IPS DF 4.7 (cell line): ENCODE measurements around the gene IMPA2.
"Not testable (repeated sequence)": the region's sequence is repeated elsewhere in the genome, so short reads cannot be mapped to it uniquely, and the experiment has no call there.

Experiments used
- DNase-seq: peaks from one replicate; pipeline ENCODE4 v3.0.0-alpha.2; 2013; ENCODE audit warnings: low spot score; ENCODE audit errors: extremely low read depth

IMPA2 gene

GRCh38 chr18:12048010-12048826 is 66.9 kb downstream of the IMPA2 start:
- DNase-seq, result no peak

- no peak for DNase-seq
Observed at GRCh38 chr18:12048827-12049175, 67.5 kb downstream of the IMPA2 start.

DNA sequence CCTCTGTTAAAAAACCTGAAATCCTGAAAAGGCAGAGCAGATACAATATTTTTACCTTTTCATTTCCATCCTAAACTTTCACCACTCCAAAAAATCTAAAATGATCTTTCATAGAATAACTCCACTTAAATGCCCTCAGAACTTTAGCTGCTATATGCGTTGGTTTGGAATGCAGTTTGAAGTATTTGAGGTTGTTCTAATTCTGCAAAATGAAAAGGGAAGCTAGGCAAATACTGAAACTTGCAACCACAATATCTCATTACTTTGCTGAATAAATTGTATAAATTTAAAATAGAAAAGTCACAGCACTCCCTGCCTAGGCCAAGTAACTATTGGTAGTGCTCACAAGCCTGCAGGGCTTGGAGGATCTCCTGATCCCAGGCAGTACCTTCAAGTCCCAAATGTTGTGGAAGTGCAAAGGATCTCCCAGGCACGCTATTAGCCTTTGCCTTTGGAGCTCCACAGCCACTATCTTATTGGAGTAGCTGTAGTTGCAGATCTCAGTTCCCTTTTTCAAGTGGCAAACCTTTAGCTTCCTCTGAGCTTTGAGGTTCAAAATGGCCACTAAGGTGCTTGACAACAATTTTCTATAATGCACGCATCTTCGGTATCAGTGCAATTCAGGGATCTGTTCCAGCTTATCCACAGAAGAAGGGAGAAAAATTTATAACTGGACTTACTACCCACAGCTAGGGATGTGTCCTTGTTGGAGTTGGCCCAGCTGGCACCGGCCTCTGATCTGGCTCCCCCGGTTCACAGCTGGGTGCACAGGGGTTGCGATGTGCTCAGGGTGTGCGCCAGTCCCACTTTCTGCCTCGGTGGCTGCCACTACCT is 68.9 kb downstream of the IMPA2 start:
- DNase-seq, result no peak

GRCh38 chr18:12052866-12053265 is 71.6 kb downstream of the IMPA2 start:
- no peak for DNase-seq

- no peak for DNase-seq
Observed at GRCh38 chr18:12053289-12053688, 72.0 kb downstream of the IMPA2 start.

DNA sequence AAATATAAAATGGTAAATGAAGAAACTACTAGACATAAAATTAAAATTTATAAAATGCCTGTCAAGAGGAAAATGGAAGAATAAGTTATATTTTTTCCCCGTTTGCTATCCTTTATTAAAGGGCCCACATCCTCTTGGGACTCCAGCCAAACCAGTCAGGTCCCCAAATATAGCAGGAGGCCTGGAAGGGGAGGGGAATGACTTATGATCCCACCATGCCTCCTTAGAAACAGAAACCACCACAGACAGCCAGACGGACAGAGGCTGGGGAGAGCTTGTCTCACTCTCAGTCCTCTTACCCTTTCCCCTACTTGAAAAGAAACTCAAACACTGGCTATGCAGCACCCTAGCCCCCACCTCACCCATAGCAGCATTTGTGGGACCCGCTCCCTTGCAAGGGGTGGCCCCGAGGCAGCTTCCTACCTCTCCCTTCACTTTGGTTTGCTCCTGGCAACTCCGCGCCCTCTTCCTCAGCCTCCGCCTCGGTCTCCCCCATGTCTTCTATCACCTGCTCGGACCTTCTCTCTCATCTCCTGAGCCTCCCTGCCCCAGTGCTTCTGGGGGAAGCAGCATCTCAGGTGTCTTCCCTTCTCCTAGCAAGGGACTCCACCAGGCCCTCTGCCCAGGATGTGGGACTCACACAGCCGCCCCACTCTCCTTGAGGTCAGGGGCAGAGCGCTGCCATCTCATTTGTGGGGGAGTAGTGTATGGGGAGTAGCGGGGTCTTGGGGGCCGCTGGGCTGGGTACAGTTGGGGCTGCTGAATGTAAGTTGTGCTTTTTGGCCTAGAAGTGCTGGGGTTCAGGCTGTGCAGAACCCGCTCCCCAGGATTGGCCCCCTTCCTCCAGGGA is 75.0 kb downstream of the IMPA2 start:
- no peak for DNase-seq

GRCh38 chr18:12056884-12057402 is 75.6 kb downstream of the IMPA2 start:
- DNase-seq, result no peak

DNA sequence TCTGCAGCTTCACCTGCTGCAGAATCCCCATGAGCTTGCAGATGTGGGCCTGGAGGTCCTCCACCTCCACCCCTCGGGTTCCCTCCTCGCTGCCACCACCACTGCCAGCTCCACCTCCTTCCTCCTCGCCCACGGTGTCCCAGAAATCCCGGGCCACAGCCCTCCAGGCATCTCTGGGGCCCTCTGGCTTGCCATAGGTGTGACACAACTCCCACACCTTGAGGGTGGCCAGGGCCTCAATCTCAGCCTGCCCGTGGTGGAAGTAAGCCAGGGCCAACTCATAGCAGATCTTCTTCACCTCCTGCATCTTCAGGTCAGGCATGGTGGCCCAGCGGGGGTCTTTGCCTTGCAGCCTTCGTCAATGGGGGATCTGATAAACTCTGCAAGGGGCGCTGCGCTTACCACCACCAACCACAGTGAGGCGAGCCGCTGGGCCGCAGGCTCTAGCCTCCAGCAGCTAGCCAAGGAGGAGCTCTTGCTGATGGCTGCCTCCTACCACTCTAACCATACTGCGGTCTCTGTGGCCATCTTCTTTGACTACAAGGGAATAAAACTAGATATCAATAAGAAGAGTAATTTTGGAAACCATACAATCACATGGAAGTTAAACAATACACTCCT is 76.2 kb downstream of the IMPA2 start:
- DNase-seq, result no peak

GRCh38 chr18:12059334-12060181 is 78.3 kb downstream of the IMPA2 start:
- DNase-seq, result no peak

- no peak for DNase-seq
Observed at GRCh38 chr18:12060182-12060870, 79.0 kb downstream of the IMPA2 start.

DNA sequence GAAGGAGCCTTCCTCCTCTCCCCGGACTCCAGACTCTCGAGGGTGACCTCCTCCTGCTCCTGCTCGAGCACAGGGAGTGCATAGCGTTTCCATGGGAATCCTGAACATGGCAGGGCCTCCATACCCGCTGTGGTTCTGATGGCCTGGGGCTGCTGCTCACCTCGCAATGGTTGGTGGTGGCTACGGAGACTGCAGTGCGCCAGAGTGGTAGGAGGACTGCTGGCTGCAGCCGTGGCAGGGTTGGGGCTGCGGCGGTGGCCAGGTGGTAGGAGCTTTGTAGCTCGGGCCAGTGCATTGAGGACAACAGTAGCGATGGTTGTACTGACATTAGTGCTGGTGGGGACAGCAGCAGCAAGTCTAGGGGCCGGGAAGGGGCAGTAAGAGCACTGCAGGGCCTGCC is 80.4 kb downstream of the IMPA2 start:
- DNase-seq, result no peak

- no peak for DNase-seq
Observed at GRCh38 chr18:12062974-12063373, 81.7 kb downstream of the IMPA2 start.

DNA sequence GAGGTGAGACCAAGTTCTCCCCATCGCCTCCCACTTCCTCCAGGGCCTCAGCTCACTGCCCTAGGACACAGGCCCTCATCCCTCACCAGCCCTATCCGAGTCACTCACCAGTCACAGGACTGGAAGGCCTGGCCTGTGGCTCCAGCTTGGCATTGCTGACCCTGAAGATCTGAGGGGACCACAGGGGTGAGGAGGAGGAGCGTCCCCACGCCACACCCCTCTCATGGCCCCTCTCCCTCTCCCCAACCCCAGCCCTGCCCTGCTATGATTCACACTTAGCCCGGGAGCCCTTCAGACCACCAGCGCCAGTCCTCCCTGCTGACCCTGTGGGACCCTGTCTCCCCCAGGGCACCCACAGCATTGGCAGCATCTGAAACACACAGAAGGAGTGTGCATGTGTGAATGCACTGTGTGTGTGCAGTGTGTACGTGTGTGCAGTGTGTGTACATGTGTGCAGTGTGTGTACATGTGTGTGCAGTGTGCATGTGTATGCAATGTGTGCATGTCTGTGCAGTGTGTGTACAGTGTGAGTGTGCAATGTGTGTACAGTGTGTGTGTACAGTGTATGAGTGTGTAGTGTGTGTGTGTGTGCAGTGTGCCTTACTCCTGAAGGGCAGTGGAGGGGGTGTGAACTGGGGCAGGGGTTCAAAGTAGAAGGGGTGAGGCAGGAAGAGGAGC is 82.9 kb downstream of the IMPA2 start:
- DNase-seq, result no peak

DNA sequence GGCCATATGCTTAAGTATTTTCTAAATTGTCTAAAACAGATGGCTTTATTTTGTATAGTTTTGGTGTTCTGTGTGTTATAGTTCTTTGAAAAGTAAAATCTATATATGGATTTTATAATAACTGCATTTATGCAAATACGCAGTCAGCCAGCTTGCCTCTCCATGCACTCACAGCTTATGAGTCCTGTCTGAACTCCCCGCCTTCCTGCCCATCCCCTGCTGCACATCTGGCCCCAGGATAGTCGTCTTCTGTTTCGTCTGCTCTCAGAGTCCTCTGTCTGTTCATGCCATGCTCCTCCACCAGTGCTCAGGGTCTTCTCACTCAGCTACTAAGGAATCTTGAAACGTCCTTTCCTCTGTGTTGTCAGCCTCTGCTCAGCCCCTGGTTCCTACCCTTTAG is 84.1 kb downstream of the IMPA2 start:
- no peak for DNase-seq

GRCh38 chr18:12066910-12067511 is 85.7 kb downstream of the IMPA2 start:
- DNase-seq, result no peak

DNA sequence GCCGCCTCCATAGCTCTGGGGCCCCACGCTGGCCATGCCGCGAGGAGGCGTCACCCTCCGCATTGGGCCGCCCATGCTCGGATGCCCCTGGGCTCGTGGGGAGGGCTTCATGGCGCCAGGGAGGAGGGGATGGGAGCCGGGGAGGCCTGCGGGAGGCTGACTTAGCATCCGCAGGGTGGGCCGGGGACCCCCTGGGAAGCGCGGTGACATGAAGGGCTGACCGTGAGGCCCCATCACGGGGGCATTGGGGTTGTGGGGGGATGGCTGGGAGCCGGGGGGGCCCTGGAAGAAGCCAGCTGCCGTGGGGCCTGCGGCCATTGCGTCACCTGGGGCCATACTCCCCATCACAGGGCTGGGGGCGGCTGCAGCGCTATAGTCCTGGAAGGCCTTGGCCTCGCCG is 86.4 kb downstream of the IMPA2 start:
- no peak for DNase-seq

GRCh38 chr18:12068316-12068949 is 87.1 kb downstream of the IMPA2 start:
- DNase-seq, result not testable (repeated sequence)

GRCh38 chr18:12068950-12069320 is 87.6 kb downstream of the IMPA2 start:
- no peak for DNase-seq
